HG03280 (cell line): ENCODE measurements around the gene ZMAT5.
A peak's percentile ranks its signal among the peaks of the same experiment; 100 is the strongest.

Source experiments
- ATAC-seq: cut with Tn5 transposase; IDR thresholded peaks from one replicate; pipeline ENCODE4 v1.9.1; 2021; ENCODE audit warnings: mild to moderate bottlenecking, moderate library complexity; ENCODE audit not compliant: unreplicated experiment

Gene ZMAT5

GRCh38 chr22:29766632-29767170 is at the start of gene ZMAT5:
ZMAT5 (minus strand) TSS chr22:29767007; CDS start chr22:29748544, 18,463 bp downstream.
- peak; percentile 87 for ATAC-seq

- ATAC-seq, result no peak
Observed at GRCh38 chr22:29816539-29816938, 49.7 kb upstream of the ZMAT5 start.

GRCh38 chr22:29816128-29816527 is 49.3 kb upstream of the ZMAT5 start:
- no peak for ATAC-seq

- no peak for ATAC-seq
Observed at GRCh38 chr22:29815580-29815979, 48.8 kb upstream of the ZMAT5 start.

GRCh38 chr22:29814003-29814402 is 47.2 kb upstream of the ZMAT5 start:
- ATAC-seq, result no peak

GRCh38 chr22:29813563-29813962 is 46.8 kb upstream of the ZMAT5 start:
- ATAC-seq, result no peak

GRCh38 chr22:29813126-29813525 is 46.3 kb upstream of the ZMAT5 start:
- ATAC-seq, result no peak

GRCh38 chr22:29811377-29811776 is 44.6 kb upstream of the ZMAT5 start:
- ATAC-seq, result no peak

- no peak for ATAC-seq
Observed at GRCh38 chr22:29810216-29810615, 43.4 kb upstream of the ZMAT5 start.

- ATAC-seq, result no peak
Observed at GRCh38 chr22:29806196-29806595, 39.4 kb upstream of the ZMAT5 start.

- no peak for ATAC-seq
Observed at GRCh38 chr22:29804985-29805384, 38.2 kb upstream of the ZMAT5 start.

GRCh38 chr22:29803190-29803589 is 36.4 kb upstream of the ZMAT5 start:
- ATAC-seq, result no peak

- no peak for ATAC-seq
Observed at GRCh38 chr22:29801796-29802195, 35.0 kb upstream of the ZMAT5 start.

GRCh38 chr22:29801153-29801552 is 34.3 kb upstream of the ZMAT5 start:
- no peak for ATAC-seq

GRCh38 chr22:29799217-29799680 is 32.4 kb upstream of the ZMAT5 start:
- ATAC-seq, result no peak

- no peak for ATAC-seq
Observed at GRCh38 chr22:29798801-29799200, 32.0 kb upstream of the ZMAT5 start.

- ATAC-seq, result no peak
Observed at GRCh38 chr22:29798318-29798717, 31.5 kb upstream of the ZMAT5 start.

GRCh38 chr22:29797351-29797750 is 30.5 kb upstream of the ZMAT5 start:
- no peak for ATAC-seq

GRCh38 chr22:29795663-29796062 is 28.9 kb upstream of the ZMAT5 start:
- no peak for ATAC-seq

- ATAC-seq, result no peak
Observed at GRCh38 chr22:29793396-29793795, 26.6 kb upstream of the ZMAT5 start.

GRCh38 chr22:29790061-29790460 is 23.3 kb upstream of the ZMAT5 start:
- no peak for ATAC-seq

GRCh38 chr22:29788339-29789279 is 21.8 kb upstream of the ZMAT5 start:
- ATAC-seq, result no peak
